ENCODE measurements around the gene FER.
"Not testable (repeated sequence)": the region's sequence is repeated elsewhere in the genome, so short reads cannot be mapped to it uniquely, and the experiment has no call there.

FER gene

DNA sequence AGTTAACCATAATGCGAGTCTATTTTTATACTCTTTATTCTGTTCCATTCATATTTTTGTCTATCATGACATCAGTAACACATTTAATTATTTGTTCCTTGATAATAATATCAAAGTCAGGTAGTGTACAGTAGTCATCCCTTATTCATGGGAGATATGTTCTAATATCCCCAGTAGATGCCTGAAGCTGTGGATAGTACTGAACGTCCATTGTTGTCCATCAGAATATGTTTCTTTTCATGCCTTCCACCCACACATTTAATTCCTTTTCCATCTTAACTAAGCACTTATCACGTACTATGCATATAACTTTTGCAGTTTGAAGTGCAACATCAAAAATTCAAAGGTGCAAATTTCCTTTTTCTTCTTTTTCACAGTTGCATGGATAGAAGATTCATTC lies 53.6 kb downstream of the FER start:
- DNase-seq, result no peak

DNA sequence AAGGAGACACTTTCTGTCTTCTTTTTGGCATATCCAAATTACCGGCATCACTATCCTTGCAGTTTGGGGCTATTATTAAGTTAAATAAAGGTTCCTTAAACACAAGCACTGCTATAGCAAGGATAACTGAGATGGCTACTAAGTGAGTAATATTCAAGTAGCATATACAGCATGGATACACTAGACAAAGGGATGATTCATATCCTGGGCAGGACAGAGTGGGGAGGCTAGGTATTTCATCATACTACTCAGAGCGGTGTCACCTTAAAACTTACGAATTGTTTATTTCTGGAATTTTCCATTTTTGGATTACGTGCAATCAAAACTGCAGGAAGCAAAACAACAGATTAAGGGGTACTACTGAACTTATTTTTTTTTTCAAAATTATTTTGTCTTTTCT lies 54.1 kb downstream of the FER start:
- DNase-seq, result no peak

DNA sequence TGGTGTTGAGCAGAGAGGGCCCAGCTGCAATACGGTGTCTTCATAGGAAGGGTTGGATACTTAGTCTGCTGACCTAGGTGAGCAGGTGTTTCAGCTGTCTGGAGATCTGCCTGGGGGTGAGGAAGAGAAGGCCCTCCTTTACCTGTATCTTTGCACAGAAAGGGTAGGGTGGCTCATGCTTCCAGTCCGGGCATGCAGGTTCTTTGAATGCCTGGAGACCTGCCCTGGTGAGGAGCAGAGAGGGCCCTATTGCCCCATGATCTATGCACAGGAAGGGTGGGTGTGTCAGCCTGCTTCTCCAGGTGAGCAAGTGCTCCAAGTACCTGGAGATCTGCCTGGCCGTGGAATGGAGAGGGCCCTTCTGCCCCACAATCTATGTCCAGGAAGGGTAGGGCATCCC lies 63.0 kb downstream of the FER start:
- no peak for DNase-seq

DNA sequence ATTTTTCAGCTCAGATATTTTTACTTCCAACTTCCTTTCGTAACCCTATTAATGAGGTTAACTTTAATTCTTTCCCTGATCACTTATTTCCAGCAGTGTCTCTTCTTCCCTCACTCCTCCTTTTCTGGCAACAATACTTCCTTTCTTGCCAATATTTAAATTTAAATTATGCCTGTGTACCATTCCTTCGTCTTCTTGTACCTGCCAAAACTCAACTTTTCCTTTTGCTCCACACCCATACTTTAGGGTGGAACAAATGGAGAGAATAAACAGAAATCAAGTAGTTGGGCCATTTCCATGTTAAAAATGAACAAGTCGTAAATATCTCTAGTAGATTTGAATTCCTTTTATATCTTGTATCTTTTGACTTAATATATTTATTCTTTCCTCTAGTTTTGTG lies 66.0 kb downstream of the FER start:
- no peak for DNase-seq

DNA sequence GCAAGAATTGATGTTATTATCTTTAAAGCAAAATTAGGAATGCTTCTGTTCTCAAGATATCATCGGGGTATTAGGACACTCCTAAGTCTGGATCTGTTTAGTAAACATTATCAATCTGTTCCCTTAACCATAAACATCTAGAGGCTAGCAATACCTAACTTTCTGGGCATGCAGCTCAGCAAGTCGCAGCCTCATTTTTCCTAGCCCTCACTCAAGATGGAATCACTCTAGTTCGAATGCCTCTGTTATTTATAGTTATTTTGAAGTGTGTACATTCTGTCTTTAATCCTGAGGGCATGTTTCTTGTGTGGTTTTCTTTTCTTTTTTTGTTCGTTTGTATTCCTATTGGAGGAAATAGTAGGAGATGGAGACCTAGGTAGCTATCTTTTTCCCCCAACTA lies 66.9 kb downstream of the FER start:
- DNase-seq, result no peak

DNA sequence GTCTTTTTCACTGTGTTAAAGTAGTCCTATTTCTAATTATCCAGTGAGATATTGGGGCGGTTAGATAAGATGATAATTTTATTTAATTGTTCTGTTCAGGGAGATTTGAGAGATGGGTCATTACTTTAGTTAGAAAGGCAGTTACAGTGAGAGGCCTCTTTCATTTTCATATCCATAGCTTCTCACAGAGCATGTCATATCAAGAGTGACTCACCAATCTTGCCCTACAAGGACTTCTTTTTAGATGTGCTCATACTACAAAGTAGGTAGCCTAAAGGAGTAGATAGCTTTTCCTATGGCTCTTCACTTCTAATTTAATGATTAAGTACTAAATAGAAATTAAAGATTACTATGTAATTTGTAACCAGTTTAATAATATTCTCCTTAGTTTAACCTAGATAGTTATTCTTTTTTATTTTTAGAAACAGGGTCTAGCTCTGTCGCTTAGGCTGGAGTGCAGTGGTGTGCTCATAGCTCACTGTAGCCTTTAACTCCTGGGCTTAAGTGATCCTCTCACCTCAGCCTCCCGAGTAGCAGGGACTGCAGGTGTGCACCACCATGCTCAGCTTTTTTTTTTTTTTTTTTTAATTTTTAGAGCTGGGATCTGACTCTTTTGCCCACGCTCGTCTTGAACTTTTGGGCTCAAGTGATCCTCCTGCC lies 71.0 kb downstream of the FER start:
- no peak for DNase-seq

DNA sequence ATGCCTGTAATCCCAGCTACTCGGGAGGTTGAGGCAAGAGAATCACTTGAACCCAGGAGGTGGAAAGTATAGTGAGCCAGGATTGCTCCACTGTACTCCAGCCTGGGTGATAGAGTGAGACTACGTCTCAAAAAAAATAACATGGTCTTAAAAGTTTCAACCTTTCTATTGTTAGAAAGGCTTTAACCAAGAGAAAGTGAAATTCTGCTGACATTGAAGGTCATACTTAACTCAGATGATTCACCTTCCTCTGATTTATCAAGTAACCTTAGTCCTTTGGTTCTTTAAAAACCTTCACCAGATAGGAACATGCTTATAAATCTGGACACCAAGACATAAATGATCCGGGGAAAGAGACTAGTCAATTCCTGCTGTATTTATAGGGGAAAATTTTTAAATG lies 73.3 kb downstream of the FER start:
- no peak for DNase-seq

DNA sequence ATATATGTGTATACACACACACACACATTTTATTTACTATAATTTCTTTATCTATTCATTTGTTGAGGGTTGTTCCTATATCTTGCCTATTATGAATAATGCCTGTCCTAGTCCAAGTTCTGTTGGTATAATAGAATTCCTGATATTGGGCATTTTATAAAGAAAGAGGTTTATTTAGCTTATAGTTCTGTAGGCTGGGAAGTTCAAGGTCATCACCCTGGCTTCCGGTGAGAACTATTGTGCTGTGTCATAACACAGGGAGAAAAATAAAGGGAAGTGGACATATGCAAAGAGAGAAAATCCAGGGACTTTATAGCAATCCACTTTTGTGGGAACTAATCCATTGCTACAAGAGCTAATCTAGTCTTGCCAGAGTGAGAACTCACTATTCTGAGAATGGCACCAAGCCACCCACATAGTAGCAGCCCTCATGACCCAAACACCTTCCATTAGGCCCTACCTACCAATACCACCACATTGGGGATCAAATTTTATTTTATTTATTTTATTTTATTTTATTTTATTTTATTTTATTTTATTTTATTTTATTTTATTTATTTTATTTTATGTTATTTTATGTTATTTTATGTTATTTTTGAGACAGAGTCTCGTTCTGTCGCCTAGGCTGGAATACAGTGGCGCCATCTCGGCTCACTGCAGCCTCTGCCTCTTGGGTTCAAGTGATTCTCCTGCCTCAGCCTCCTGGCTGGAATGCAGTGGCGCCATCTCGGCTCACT lies 74.7 kb downstream of the FER start:
- DNase-seq, result no peak

DNA sequence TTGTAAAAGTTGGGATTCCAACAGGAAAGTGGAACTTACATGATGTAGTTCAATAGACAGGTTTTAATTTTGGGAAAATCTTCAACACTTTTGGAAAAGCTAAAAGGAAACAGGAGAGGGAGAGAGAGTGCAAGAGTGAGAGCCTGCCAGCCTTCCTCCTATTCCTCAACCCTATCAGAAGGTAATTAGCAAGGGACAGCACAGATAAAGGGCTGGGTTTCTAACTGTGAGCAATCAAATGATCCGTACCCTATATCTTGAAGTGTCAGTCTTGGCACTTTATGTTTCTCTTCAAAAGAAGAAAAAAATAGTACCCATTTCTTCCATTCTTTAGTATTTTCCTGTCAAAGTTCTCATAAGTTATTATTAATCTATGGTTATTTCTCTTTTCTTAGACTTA lies 79.4 kb downstream of the FER start:
- no peak for DNase-seq

DNA sequence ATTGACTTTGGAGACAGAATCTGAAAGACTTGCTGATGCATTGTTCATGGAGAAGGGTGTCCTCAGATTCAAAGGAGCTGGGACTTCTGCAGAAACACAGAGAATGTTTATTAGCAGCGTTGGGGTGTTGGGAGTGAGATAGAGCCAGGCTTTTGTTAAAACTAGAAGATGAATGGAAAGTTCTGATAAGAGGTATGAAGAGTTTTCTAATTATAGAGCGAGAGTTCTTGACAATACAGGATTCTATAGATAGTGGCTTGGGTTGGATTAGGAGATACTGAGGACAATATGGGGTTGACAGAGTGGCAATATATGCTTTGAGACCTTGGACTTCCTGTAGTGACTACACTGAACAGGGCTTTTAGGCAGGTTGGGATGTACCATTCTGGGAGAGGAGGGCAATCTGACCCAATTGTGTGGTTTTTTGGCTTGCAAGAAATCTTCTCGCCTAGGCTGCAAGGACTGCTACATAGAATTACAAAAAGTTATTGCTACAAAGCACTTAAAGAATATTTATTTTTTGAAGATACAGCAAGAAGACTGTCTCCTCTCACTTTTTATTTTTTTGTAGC lies 83.1 kb downstream of the FER start:
- no peak for DNase-seq

DNA sequence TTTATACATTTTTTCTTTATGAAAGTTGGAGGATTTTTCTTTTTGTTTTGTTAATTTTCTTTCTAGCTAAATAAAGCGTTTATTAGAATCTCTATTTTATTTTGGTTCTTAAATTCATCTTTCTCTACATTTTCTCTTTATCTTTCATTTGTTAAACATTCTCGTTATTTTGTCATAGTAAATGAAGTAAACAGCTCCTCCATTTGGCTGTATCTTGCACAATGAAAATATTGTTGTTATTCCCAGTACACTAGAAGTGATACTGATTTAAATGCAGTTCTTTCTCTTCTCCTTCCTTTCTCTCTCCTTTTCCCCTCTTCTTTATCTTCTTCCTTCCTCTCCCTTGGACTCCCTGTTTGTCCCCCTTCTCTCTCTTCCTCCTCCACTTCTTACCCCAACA lies 88.8 kb downstream of the FER start:
- DNase-seq, result no peak

DNA sequence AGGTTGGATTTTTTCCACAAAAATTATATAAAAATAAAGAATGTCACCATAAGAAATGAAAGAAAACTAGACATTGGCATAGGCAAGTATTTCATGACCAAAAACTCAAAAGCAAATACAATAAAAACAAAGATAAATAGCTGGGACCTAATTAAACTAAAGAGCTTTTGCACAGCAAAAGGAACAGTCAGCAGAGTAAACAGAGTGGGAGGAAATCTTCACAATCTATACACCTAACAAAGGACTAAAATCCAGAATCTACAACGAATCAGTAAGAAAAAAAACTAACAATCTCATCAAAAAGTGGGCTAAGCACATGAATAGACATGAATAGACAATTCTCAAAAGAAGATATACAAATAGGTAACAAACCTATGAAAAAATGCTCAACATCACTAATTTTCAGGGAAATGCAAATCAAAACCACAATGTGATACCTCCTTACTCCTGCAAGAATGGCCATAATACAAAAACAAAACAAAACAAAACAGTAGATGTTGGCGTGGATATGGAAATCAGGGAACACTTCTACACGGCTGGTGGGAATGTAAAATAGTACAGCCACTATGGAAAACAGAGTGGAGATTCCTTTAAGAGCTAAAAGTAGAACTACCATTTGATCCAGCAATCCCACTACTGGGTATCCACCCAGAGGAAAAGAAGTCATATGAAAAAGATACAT lies 94.7 kb downstream of the FER start:
- DNase-seq, result not testable (repeated sequence)

DNA sequence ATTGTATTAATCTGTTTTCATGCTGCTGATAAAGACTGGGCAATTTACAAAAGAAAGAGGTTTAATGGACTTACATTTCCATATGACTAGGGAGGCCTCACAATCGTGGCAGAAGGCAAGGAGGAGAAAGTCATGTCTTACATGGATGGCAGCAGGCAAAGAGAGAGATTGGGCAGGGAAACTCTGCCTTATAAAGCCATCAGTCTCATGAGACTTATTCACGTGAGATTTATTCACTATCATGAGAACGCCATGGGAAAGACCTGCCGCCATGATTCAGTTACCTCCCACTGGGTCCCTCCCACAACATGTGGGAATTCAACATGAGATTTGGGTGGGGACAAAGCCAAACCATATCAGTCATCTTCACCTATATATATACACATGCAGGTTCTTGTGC lies 103.4 kb downstream of the FER start:
- not testable (repeated sequence) for DNase-seq

DNA sequence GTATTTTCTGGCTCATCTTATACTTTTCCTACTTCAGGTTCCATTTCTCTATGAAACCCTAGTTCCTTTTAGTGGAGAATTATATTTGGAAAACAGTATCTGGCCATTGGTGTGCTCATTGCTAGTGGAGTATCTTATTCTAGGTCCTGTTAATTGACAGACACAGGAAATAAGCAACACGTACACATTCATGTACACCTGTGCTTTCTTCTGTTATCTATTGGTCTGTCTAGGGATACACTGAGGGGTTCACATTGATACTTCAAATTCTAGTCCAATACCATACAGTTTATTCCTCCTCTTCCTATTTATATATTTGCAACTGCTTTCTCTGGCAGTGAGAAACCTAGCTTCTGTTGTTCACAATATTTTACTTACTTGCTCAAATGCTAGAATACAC lies 110.2 kb downstream of the FER start:
- no peak for DNase-seq

DNA sequence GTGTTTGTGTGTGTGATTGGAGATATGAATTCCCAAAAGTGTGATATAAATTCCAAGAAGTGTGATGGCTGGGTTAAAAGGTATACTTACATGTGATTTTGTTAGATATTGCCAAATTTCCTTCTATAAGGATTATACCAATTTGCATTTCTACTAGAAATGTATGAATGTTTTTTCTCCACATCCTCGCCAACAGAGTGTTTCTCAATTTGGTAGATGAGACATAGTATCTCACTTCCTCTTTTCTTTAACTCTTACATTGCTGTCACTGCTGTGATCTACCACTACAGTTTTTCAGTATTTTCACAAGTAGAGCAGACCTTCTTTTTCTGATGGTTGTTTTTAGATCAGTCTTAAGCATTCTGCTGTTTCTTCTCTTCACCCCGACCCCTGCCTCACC lies 111.3 kb downstream of the FER start:
- DNase-seq, result peak; percentile 16

DNA sequence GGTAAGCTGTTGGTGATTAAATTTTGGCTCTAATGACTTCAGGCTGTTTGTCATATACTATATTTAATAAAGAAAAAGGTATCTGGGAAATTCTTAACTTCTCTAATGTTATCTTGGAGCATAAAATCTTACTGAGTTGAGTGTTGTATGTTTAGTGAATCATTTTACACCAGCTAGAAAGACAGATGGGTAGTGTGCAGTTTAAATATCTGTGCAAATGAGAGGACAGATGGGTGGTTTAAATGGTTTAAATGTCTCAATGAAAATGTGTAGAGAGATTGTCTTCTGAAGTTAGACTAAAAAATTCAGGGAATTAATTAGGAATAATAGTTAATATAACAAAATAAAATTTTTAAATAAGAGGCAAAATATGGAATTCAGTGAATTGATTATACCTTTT lies 114.5 kb downstream of the FER start:
- DNase-seq, result no peak

DNA sequence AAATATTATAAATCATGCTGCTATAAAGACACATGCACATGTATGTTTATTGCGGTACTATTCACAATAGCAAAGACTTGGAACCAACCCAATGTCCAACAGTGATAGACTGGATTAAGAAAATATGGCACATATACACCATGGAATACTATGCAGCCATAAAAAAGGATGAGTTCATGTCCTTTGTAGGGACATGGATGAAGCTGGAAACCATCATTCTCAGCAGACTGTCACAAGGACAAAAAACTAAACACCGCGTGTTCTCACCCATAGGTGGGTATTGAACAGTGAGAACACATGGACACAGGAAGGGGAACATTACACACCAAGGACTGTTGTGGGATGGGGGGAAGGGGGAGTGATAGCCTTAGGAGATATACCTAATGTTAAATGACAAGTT lies 118.4 kb downstream of the FER start:
- not testable (repeated sequence) for DNase-seq

DNA sequence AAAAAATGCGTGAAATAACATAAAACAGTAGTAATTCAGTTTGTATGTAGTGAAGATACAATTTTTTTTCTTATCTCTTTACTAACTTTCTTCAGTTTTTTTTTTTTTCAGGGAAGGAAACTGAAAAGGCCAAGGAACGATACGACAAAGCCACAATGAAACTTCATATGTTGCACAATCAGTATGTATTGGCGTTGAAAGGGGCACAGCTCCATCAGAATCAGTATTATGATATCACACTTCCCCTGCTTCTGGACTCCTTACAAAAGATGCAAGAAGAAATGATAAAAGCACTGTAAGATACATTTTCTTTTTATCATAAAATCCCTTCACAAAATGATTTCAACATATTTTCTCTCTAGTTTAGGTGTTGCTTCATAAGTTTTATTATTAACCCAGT lies 120.0 kb downstream of the FER start:
- DNase-seq, result no peak

DNA sequence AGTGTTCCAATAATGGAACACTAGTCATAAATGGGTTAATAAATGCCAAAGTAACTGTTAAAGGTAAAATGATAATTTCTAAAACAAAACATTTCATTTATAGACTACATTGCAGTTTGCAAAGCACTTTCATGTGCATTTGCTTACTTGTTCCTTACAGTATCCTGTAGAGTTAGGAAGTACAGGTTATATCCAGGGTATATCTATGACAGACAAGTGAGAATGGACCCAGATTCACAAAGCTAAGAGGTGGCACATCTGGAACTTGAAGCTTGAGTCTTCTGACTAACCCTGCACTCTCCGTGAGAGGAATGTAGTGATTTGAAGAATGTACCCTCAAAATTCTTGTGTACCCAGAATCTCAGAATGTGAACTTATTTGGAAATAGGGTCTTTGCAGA lies 121.4 kb downstream of the FER start:
- DNase-seq, result no peak

DNA sequence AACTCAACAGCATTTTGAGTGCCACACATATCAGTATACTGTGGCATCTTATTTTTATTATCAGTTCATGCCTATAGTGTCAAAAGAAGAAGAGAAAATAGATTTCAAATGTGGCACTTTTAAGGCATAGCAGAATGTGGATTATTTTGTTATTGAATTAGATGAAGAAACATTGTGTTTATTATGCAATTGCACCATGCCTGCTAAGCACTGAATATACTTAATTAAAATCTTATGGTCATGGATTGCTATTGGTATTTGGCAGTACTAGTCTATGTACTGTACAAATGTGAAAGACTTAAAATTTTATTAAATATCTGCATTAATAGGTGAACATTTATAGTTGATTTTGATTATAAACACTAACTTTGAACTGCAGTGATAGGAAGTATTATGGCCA lies 128.8 kb downstream of the FER start:
- no peak for DNase-seq

DNA sequence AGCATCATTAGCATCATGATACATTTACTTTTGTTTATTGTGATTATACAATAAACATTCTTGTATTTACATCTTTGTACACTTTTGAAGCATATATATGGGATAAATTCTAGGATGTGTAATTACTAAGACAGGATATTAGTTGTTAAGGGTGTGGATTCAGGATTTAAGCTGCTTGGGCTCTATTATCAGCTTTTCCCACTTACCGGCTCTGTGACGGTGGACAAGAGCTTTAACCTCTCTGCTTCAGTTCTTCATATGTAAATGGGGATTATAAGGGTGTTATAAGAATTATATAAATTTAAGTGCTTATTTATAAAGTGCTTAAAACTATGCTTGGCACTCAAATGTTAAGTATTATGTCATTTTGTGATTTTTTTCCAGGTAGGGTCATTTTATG lies 131.1 kb downstream of the FER start:
- no peak for DNase-seq

DNA sequence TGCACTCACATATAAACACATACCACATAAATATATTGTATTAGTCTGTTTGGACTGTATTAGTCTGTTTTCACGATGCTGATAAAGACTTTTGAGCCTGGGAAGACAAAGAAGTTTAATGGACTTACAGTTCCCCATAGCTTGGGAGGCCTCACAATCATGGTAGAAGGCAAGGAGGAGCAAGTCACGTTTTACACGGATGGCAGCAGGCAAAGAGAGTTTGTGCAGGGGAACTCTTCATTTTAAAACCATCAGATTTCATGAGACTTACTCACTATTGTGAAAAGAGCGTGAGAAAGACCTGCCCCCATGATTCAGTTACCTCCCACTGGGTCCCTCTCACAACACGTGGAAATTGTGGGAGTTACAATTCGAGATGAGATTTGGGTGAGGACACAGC lies 133.4 kb downstream of the FER start:
- DNase-seq, result no peak

DNA sequence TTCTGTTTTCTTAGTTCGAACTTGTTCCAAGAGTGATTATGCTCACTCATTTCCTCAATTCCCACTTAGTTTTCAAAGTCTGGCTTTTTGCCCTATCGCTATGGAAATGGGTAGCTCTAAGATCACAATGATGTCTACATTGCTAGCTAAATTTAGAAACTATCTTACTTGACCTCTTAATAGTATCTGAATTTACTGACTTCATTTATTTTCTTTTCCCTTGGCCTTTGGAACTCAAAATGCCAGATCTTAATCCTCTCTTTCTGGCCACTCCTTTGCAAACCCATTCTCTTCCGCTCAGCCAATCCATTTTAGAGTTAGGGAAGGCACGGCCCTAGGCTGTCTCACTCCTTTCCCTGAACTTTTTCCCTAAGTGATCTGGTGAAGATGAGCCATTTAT lies 137.0 kb downstream of the FER start:
- DNase-seq, result no peak

DNA sequence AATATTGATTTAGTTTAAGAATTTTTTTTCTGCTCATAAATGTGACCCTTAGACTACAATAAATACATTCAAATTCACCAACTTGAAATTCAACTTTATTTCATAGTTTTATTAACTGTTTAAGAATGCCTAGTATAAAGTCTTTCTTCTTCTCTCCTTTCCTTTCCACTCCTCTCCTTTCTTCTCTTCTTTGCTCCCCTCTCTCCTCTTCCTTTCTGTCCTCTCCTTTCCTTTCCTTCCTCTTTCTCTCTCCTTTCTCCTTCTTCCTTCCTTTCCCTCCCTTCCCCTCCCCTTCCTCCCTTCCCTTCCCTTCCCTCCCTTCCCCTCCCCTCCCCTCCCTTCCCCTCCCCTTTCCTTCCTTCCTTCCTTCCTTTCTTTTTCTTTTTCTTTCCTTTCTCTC lies 150.6 kb downstream of the FER start:
- DNase-seq, result no peak

Measured in GDM1 (cell line).